Measurements from ENCODE around the gene GRIN2A.

DNA sequence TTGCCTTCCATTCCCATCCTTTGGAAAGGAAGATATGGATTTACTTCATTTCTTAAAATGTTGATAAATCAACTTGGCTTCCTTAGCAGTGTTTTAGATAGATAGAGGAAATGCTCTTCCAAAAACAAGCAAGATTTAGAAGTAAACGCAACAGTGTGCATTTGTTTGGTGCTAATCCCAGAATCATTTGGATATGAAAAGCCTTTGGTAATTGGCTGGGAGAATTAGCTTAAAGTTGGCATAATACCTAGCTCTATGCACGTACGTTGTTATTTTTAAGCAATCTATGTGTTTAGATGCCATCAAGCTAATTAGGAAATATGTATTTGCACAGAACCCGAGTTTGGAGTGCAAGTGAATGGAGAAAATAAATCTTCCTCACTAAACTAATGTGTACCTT is 415.3 kb downstream of the GRIN2A start:
- TF ChIP-seq, protein P1, sequence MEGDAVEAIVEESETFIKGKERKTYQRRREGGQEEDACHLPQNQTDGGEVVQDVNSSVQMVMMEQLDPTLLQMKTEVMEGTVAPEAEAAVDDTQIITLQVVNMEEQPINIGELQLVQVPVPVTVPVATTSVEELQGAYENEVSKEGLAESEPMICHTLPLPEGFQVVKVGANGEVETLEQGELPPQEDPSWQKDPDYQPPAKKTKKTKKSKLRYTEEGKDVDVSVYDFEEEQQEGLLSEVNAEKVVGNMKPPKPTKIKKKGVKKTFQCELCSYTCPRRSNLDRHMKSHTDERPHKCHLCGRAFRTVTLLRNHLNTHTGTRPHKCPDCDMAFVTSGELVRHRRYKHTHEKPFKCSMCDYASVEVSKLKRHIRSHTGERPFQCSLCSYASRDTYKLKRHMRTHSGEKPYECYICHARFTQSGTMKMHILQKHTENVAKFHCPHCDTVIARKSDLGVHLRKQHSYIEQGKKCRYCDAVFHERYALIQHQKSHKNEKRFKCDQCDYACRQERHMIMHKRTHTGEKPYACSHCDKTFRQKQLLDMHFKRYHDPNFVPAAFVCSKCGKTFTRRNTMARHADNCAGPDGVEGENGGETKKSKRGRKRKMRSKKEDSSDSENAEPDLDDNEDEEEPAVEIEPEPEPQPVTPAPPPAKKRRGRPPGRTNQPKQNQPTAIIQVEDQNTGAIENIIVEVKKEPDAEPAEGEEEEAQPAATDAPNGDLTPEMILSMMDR (IDR thresholded peaks at IDR 0.05; ENCODE audit: control extremely low read depth in 1 of 3, insufficient read depth in 1 of 3, low read depth in 1 of 3, low read length in 3 of 3), result no peak
- no peak for TF ChIP-seq RNF2 (IDR thresholded peaks at IDR 0.05; ENCODE audit: borderline replicate concordance, low read depth, low read length, missing control alignments, poor library complexity, severe bottlenecking)
- TF ChIP-seq POLR2AphosphoS5 (IDR thresholded peaks at IDR 0.05; ENCODE audit: low read depth, low read length), result no peak
- no peak for TF ChIP-seq POLR2A (IDR thresholded peaks at IDR 0.05; ENCODE audit: control extremely low read depth in 1 of 2, low read depth in 2 of 2, low read length in 2 of 2)
- TF ChIP-seq ZNF274 (IDR thresholded peaks at IDR 0.05; ENCODE audit: borderline replicate concordance, extremely low read depth, low read length), result no peak
- no peak for TF ChIP-seq CBX8 (IDR thresholded peaks at IDR 0.05; ENCODE audit: borderline replicate concordance, low read depth, low read length)
- no peak for TF ChIP-seq RAD21 (IDR thresholded peaks at IDR 0.05 in 1 of 2, conservative IDR thresholded peaks at IDR 0.05 in 1 of 2; ENCODE audit: low read depth in 2 of 2, low read length in 2 of 2)
